Astrocyte of the spinal cord (primary cell): ENCODE data around the gene LRRFIP1.

Experiments
- DNase-seq: peaks from one replicate; pipeline ENCODE4 v3.0.0; 2011; ENCODE audit warnings: low read depth, low spot score
- H3K4me3 ChIP-seq: 2 replicates; pipeline ENCODE4 v1.5.1; 2011; ENCODE audit warnings: low read depth, mild to moderate bottlenecking, low read length, moderate library complexity
- CTCF ChIP-seq: IDR thresholded peaks from 2 replicates; pipeline ENCODE4 v1.5.1; 2012; ENCODE audit warnings: low read depth, mild to moderate bottlenecking, low read length, inconsistent platforms
- in situ Hi-C: cut with HindIII; loops from 2 replicates; pipeline ENCODE4 v1.10.0; 2017; ENCODE audit warnings: low sequenced_read_pairs

Gene LRRFIP1

GRCh38 chr2:237616373-237616733, 11.0 kb upstream of the LRRFIP1 start:
- no peak for TF ChIP-seq CTCF
- no peak for DNase-seq
- in situ Hi-C loops = no loop called here
- H3K4me3 ChIP-seq = no peak overlapping the region

GRCh38 chr2:237616734-237617586, 10.4 kb upstream of the LRRFIP1 start:
- no peak overlapping the region for H3K4me3 ChIP-seq
- in situ Hi-C loops = no loop called here
- no peak for TF ChIP-seq CTCF
- DNase-seq = peak; percentile 71

GRCh38 chr2:237617587-237617982, 9.8 kb upstream of the LRRFIP1 start:
- no peak for DNase-seq
- TF ChIP-seq CTCF = no peak
- in situ Hi-C loops = no loop called here
- H3K4me3 ChIP-seq = no peak overlapping the region

- in situ Hi-C loops = no loop called here
- no peak overlapping the region for H3K4me3 ChIP-seq
- no peak for TF ChIP-seq CTCF
- DNase-seq = peak; percentile 39
Observed at GRCh38 chr2:237618449-237618848, 8.9 kb upstream of the LRRFIP1 start.

GRCh38 chr2:237623428-237624403, 3.7 kb upstream of the LRRFIP1 start:
- H3K4me3 ChIP-seq = no peak overlapping the region
- no peak for DNase-seq
- TF ChIP-seq CTCF = no peak
- in situ Hi-C loops = no loop called here

- DNase-seq = no peak
- in situ Hi-C loops = no loop called here
- no peak overlapping the region for H3K4me3 ChIP-seq
- TF ChIP-seq CTCF = no peak
Observed at GRCh38 chr2:237624565-237624964, 2.8 kb upstream of the LRRFIP1 start.
